ENCODE data around the gene B3GAT1. TPM values are rescaled to one million over a fixed set of nuclear protein-coding genes. Genes with fewer than 3 reads are reported as not detected.
"Not testable (repeated sequence)": the region's sequence is repeated elsewhere in the genome, so short reads cannot be mapped to it uniquely, and the experiment has no call there.

Gene B3GAT1
- total and polyA plus RNA-seq, 2 experiments from 2014 or later: 4.8 to 28.3 TPM

DNA sequence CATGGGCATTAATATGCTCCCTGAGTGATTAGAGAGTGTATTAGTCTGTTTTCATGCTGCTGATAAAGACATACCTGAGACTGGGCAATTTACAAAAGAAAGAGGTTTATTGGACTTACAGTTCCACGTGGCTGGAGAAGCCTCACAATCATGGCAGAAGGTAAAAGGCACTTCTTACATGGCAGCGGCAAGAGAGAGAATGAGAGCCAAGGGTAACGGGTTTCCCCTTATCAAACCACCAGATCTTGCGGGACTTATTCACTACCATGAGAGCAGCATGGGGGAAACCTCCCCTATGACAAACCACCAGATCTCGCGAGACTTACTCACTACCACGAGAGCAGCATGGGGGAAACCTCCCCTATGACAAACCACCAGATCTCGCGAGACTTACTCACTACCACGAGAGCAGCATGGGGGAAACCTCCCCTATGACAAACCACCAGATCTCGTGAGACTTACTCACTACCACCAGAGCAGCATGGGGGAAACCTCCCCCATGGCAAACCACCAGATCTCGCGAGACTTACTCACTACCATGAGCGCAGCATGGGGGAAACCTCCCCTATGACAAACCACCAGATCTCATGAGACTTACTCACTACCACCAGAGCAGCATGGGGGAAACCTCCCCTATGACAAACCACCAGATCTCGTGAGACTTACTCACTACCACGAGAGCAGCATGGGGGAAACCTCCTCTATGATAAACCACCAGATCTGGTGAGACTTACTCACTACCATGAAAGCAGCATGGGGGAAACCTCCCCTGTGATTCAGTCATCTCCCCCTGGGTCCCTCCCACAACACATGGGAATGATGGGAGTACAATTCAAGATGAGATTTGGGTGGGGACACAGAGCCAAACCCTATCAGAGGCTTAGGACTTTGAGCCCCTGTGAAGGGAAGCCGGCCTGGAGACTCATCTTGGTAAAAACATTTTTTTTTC, 32.4 kb upstream of the B3GAT1 start:
- not testable (repeated sequence) for H3K4me1 ChIP-seq (ENCODE audit: insufficient read depth); H3K27ac Mint-ChIP-seq; H3K36me3 Mint-ChIP-seq (ENCODE audit: low read depth); H3K4me1 Mint-ChIP-seq; H3K4me2 ChIP-seq; ATAC-seq; H4K20me1 ChIP-seq (replicated peaks; ENCODE audit: insufficient read depth); H3K27ac ChIP-seq (ENCODE audit: low read depth); DNase-seq (ENCODE audit: low spot score); H3K79me2 ChIP-seq (replicated peaks; ENCODE audit: insufficient read depth); H3K4me3 ChIP-seq; H2AFZ ChIP-seq; H3K27me3 ChIP-seq (ENCODE audit: insufficient read depth); H3F3A ChIP-seq (replicated peaks; ENCODE audit: low read depth); H3K9me3 Mint-ChIP-seq; H3K27me3 Mint-ChIP-seq (ENCODE audit: insufficient read depth, low read depth, poor library complexity); H3K36me3 ChIP-seq (ENCODE audit: insufficient read depth); H3K9me2 ChIP-seq (ENCODE audit: insufficient read depth); H3K4me3 Mint-ChIP-seq

DNA sequence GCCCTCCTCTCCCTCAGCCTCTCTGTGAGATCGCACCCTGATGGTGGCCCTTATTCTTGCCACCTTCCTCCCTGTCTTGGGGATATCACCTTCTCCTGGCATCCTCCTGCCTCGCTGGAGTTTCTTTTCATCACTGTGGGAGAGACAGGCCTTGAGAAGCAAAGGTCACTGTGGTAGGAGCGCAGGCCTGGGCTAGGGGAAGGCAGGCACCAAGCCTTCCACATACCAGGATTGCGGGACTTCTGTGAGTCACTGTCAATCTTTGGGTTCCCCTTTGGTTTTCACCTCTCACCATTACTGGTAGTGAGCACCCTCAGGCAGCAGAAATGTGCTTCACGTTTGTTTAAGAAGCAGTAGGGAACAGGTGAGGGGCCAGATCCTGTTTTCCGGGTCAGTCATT, 31.2 kb upstream of the B3GAT1 start:
- no peak for DNase-seq (ENCODE audit: low spot score)
- H3K27me3 Mint-ChIP-seq (ENCODE audit: insufficient read depth, low read depth, poor library complexity): peaks cover 11% of the 10 kb centered on the region
- no peak overlapping the region for H3K27ac Mint-ChIP-seq
- TF ChIP-seq CREB1 (CRISPR knock-in tag; IDR thresholded peaks at IDR 0.05; ENCODE audit: low read depth) (no peak), EZH2 (IDR thresholded peaks at IDR 0.05; ENCODE audit: low read depth, unreplicated experiment) (no peak), ZNF331 (CRISPR knock-in tag; IDR thresholded peaks at IDR 0.05; ENCODE audit: low read depth) (no peak), JUNB (IDR thresholded peaks at IDR 0.05; ENCODE audit: unreplicated experiment) (no peak), POLR2AphosphoS5 (IDR thresholded peaks at IDR 0.05; ENCODE audit: low read depth) (no peak), EZH2phosphoT487 (IDR thresholded peaks at IDR 0.05; ENCODE audit: unreplicated experiment) (no peak)
- TF ChIP-seq, protein P1, sequence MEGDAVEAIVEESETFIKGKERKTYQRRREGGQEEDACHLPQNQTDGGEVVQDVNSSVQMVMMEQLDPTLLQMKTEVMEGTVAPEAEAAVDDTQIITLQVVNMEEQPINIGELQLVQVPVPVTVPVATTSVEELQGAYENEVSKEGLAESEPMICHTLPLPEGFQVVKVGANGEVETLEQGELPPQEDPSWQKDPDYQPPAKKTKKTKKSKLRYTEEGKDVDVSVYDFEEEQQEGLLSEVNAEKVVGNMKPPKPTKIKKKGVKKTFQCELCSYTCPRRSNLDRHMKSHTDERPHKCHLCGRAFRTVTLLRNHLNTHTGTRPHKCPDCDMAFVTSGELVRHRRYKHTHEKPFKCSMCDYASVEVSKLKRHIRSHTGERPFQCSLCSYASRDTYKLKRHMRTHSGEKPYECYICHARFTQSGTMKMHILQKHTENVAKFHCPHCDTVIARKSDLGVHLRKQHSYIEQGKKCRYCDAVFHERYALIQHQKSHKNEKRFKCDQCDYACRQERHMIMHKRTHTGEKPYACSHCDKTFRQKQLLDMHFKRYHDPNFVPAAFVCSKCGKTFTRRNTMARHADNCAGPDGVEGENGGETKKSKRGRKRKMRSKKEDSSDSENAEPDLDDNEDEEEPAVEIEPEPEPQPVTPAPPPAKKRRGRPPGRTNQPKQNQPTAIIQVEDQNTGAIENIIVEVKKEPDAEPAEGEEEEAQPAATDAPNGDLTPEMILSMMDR (conservative IDR thresholded peaks at IDR 0.05; ENCODE audit: low read depth in 2 of 2): no peak
- TF ChIP-seq, protein P2, sequence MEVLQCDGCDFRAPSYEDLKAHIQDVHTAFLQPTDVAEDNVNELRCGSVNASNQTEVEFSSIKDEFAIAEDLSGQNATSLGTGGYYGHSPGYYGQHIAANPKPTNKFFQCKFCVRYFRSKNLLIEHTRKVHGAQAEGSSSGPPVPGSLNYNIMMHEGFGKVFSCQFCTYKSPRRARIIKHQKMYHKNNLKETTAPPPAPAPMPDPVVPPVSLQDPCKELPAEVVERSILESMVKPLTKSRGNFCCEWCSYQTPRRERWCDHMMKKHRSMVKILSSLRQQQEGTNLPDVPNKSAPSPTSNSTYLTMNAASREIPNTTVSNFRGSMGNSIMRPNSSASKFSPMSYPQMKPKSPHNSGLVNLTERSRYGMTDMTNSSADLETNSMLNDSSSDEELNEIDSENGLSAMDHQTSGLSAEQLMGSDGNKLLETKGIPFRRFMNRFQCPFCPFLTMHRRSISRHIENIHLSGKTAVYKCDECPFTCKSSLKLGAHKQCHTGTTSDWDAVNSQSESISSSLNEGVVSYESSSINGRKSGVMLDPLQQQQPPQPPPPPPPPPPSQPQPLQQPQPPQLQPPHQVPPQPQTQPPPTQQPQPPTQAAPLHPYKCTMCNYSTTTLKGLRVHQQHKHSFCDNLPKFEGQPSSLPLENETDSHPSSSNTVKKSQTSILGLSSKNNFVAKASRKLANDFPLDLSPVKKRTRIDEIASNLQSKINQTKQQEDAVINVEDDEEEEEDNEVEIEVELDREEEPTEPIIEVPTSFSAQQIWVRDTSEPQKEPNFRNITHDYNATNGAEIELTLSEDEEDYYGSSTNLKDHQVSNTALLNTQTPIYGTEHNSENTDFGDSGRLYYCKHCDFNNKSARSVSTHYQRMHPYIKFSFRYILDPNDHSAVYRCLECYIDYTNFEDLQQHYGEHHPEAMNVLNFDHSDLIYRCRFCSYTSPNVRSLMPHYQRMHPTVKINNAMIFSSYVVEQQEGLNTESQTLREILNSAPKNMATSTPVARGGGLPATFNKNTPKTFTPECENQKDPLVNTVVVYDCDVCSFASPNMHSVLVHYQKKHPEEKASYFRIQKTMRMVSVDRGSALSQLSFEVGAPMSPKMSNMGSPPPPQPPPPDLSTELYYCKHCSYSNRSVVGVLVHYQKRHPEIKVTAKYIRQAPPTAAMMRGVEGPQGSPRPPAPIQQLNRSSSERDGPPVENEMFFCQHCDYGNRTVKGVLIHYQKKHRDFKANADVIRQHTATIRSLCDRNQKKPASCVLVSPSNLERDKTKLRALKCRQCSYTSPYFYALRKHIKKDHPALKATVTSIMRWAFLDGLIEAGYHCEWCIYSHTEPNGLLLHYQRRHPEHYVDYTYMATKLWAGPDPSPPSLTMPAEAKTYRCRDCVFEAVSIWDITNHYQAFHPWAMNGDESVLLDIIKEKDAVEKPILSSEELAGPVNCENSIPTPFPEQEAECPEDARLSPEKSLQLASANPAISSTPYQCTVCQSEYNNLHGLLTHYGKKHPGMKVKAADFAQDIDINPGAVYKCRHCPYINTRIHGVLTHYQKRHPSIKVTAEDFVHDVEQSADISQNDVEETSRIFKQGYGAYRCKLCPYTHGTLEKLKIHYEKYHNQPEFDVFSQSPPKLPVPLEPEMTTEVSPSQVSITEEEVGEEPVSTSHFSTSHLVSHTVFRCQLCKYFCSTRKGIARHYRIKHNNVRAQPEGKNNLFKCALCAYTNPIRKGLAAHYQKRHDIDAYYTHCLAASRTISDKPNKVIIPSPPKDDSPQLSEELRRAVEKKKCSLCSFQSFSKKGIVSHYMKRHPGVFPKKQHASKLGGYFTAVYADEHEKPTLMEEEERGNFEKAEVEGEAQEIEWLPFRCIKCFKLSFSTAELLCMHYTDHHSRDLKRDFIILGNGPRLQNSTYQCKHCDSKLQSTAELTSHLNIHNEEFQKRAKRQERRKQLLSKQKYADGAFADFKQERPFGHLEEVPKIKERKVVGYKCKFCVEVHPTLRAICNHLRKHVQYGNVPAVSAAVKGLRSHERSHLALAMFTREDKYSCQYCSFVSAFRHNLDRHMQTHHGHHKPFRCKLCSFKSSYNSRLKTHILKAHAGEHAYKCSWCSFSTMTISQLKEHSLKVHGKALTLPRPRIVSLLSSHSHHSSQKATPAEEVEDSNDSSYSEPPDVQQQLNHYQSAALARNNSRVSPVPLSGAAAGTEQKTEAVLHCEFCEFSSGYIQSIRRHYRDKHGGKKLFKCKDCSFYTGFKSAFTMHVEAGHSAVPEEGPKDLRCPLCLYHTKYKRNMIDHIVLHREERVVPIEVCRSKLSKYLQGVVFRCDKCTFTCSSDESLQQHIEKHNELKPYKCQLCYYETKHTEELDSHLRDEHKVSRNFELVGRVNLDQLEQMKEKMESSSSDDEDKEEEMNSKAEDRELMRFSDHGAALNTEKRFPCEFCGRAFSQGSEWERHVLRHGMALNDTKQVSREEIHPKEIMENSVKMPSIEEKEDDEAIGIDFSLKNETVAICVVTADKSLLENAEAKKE (CRISPR knock-in tag; IDR thresholded peaks at IDR 0.05): no peak
- TF ChIP-seq, protein P3, sequence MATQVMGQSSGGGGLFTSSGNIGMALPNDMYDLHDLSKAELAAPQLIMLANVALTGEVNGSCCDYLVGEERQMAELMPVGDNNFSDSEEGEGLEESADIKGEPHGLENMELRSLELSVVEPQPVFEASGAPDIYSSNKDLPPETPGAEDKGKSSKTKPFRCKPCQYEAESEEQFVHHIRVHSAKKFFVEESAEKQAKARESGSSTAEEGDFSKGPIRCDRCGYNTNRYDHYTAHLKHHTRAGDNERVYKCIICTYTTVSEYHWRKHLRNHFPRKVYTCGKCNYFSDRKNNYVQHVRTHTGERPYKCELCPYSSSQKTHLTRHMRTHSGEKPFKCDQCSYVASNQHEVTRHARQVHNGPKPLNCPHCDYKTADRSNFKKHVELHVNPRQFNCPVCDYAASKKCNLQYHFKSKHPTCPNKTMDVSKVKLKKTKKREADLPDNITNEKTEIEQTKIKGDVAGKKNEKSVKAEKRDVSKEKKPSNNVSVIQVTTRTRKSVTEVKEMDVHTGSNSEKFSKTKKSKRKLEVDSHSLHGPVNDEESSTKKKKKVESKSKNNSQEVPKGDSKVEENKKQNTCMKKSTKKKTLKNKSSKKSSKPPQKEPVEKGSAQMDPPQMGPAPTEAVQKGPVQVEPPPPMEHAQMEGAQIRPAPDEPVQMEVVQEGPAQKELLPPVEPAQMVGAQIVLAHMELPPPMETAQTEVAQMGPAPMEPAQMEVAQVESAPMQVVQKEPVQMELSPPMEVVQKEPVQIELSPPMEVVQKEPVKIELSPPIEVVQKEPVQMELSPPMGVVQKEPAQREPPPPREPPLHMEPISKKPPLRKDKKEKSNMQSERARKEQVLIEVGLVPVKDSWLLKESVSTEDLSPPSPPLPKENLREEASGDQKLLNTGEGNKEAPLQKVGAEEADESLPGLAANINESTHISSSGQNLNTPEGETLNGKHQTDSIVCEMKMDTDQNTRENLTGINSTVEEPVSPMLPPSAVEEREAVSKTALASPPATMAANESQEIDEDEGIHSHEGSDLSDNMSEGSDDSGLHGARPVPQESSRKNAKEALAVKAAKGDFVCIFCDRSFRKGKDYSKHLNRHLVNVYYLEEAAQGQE (IDR thresholded peaks at IDR 0.05; ENCODE audit: unreplicated experiment): no peak

More for the DNA sequence above, 31.2 kb upstream of the B3GAT1 start:
- Histone ChIP-seq H3K36me3 (ENCODE audit: insufficient read depth) (no peaks in the 10 kb centered on the region), H3K27ac (ENCODE audit: low read depth) (no peak overlapping the region), H3F3A (replicated peaks; ENCODE audit: low read depth) (no peaks in the 10 kb centered on the region), H3K4me3 (no peak overlapping the region), H3K4me1 (ENCODE audit: insufficient read depth) (peaks cover 5% of the 10 kb centered on the region; the same call in 1 of the 2 replicates), H3K9me2 (ENCODE audit: insufficient read depth) (0 out of 2 replicates have a peak, but pooled peaks cover 4% of the 10 kb centered on the region), H3K27me3 (ENCODE audit: insufficient read depth) (no peaks in the 10 kb centered on the region), H3K79me2 (replicated peaks; ENCODE audit: insufficient read depth) (no peaks in the 10 kb centered on the region), H4K20me1 (replicated peaks; ENCODE audit: insufficient read depth) (no peaks in the 10 kb centered on the region), H3K4me2 (no peak overlapping the region), H2AFZ (no peak overlapping the region)
- ATAC-seq: no peak
- peaks cover 14% of the 10 kb centered on the region for H3K4me1 Mint-ChIP-seq
- no peak overlapping the region for H3K4me3 Mint-ChIP-seq
- no peaks in the 10 kb centered on the region for H3K36me3 Mint-ChIP-seq (ENCODE audit: low read depth)
- no peaks in the 10 kb centered on the region for H3K9me3 Mint-ChIP-seq
